Measurements from ENCODE around the gene TMEM234. TPM values are rescaled to one million over a fixed set of nuclear protein-coding genes. Genes with fewer than 3 reads are reported as not detected.
"Not testable (repeated sequence)": the region's sequence is repeated elsewhere in the genome, so short reads cannot be mapped to it uniquely, and the experiment has no call there.

Gene TMEM234
- 1 to 10 TPM; 8.1 to 8.9 TPM for total RNA-seq

DNA sequence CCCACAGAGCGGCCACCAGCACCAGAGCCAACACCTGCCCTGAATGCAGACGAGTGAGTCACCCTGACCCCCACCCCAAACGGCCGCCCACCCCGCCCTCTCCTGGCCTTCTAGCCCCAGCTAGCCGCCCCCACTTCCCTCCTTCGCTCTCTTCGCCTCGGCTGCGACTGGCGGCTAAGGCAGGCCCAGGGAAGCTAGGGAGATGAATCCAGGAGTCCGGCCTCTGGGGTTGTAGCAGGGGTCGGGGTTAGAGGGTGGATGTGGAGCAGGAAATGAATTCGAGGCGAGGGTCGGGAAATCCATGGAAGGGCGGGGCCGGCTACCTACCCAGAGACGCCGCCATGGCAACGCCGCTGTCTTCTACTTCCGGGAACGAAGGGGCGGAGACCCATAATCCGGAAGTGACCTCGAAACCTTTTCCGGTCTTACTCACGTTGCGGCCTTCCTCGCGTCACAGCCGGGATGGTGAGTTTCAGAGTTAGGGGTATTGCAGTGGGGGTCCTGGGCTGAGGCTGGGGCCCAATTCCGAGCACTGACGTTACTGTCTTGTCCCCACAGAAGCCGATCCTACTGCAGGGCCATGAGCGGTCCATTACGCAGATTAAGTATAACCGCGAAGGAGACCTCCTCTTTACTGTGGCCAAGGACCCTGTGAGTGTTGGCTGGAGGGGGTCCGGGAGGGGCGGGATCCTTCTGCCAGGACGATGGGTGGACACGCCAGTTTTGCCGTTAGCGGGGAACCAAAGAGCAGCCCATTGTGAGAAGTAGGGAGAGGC, at the start of gene TMEM234, which contains the start of gene EIF3I:
Gene TMEM234 (minus strand): TSS at position 374 of the 776 bp plus-strand sequence. CDS start 31 bp downstream, at position 343.
Gene EIF3I (plus strand): TSS at position 428 of the 776 bp plus-strand sequence. CDS start 35 bp downstream, at position 463.
- peak within 1 kb of the TSS; percentile 87 to 92 for H3K27ac ChIP-seq

DNA sequence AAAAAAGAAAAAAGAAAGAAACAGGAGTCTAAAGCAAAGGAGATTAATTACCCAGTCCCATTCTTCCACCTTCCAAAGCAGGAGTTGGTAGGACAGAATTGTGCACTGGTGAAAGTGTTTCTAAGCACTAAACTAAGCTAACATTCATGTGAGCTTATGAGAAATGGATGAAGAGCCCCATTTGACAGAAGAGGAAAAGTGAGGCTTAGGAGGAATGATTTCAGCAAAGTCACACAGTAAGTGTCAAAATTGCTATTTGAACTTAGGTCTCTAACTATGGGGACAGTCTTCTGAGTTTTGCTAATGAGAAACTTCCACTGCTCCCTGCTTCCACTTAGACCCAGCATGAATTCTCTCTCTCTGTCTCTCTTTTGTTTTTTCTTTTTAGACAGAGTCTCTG, 47.6 kb upstream of the TMEM234 start:
- no peak for DNase-seq (ENCODE audit: low spot score)
- H3K27ac ChIP-seq = no peak overlapping the region
- no peak overlapping the region for H3K4me3 ChIP-seq
- no peaks in the 10 kb centered on the region for H3K4me1 ChIP-seq
- TF ChIP-seq, protein P1, sequence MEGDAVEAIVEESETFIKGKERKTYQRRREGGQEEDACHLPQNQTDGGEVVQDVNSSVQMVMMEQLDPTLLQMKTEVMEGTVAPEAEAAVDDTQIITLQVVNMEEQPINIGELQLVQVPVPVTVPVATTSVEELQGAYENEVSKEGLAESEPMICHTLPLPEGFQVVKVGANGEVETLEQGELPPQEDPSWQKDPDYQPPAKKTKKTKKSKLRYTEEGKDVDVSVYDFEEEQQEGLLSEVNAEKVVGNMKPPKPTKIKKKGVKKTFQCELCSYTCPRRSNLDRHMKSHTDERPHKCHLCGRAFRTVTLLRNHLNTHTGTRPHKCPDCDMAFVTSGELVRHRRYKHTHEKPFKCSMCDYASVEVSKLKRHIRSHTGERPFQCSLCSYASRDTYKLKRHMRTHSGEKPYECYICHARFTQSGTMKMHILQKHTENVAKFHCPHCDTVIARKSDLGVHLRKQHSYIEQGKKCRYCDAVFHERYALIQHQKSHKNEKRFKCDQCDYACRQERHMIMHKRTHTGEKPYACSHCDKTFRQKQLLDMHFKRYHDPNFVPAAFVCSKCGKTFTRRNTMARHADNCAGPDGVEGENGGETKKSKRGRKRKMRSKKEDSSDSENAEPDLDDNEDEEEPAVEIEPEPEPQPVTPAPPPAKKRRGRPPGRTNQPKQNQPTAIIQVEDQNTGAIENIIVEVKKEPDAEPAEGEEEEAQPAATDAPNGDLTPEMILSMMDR (IDR thresholded peaks at IDR 0.05) = no peak
- no peaks in the 10 kb centered on the region for H3K36me3 ChIP-seq
- no peaks in the 10 kb centered on the region for H3K27me3 ChIP-seq
- H3K9me3 ChIP-seq = no peaks in the 10 kb centered on the region

More for the DNA sequence above, at the start of gene TMEM234, which contains the start of gene EIF3I:
- TF ChIP-seq, protein P1 (IDR thresholded peaks at IDR 0.05) = no peak
- H3K36me3 ChIP-seq = peaks cover 34% of the 10 kb centered on the region
- H3K4me3 ChIP-seq = peak within 1 kb of the TSS; percentile 75 to 96
- peak; percentile 96 for DNase-seq (ENCODE audit: low spot score)
- H3K4me1 ChIP-seq = peaks cover 0 to 32% of the 10 kb centered on the region in 2 donors
- H3K9me3 ChIP-seq = no peaks in the 10 kb centered on the region
- H3K27me3 ChIP-seq = no peaks in the 10 kb centered on the region

DNA sequence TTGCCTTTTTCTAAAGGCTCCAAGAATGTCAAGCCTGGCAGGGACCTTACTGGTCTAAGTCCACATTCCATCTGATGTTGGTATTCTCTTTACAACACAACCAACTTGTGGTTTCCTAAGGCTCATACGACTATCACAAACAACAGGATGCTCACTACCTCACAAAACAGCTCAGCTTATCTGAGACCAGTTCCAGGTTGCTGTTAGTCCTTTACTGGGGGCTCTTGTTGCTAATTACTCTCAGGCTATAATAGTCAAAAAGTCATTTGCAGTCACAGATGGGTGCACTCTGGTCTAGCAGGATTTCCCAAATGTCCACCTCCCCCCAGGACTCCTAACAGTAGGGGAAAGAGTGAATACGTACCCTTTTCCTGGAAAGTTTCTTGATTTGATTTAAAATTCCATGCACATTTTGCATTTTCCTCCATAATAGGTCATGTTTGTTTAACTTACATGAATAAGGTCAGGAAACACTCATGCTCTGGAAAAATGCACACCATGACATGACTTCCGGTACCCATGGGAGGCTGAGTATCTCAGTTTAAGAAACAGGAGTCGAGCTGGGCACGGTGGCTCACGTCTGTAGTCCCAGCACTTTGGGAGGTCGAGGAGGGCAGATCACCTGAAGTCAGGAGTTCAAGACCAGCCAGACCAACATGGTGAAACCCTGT, 44.9 kb upstream of the TMEM234 start:
- H3K9me3 ChIP-seq = no peaks in the 10 kb centered on the region
- H3K27me3 ChIP-seq = no peaks in the 10 kb centered on the region
- no peaks in the 10 kb centered on the region for H3K4me1 ChIP-seq
- H3K36me3 ChIP-seq = no peaks in the 10 kb centered on the region
- no peak overlapping the region for H3K4me3 ChIP-seq
- no peak for DNase-seq (ENCODE audit: low spot score)
- TF ChIP-seq, protein P1 (IDR thresholded peaks at IDR 0.05) = no peak
- no peak overlapping the region for H3K27ac ChIP-seq

DNA sequence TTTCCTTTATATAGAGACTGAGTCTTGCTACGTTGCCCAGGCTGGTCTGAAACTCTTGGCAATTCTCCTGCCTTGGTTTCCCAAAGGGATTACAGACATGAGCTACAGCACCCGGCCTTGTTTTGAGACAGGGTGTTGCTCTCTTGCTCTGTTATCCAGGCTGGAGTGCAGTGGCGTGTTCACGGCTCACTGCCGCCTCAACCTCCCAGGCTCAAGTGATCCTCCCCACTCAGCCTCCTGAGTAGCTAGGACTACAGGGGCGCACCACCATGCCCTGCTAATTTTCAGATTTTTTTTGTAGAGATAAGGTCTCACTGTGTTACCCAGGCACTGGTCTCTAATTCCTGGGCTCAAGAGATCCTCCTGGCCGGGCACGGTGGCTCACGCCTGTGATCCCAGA, 43.7 kb upstream of the TMEM234 start:
- no peak overlapping the region for H3K4me3 ChIP-seq
- no peak for DNase-seq (ENCODE audit: low spot score)
- no peaks in the 10 kb centered on the region for H3K27me3 ChIP-seq
- H3K36me3 ChIP-seq = no peaks in the 10 kb centered on the region
- H3K4me1 ChIP-seq = no peaks in the 10 kb centered on the region
- no peak overlapping the region for H3K27ac ChIP-seq
- H3K9me3 ChIP-seq = no peaks in the 10 kb centered on the region
- TF ChIP-seq, protein P1 (IDR thresholded peaks at IDR 0.05) = no peak

DNA sequence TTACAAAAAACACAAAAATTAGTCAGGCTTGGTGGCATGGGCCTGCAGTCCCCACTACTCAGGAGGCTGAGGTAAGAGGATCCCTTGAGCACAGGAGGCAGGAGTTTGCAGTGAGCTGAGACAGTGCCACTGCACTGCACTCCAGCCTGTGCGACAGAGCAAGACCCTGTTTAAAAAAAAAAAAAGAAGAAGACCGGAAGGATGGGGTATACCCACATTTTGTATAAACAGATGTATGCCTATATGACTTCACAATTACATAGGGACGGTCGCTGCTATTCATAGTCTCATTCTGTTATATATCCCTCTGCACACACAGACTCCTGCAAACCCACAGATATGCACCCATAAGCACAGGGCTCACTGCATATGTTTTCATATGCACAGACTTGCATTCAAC, 41.6 kb upstream of the TMEM234 start:
- TF ChIP-seq, protein P1 (IDR thresholded peaks at IDR 0.05) = no peak
- Histone ChIP-seq H3K9me3 (no peaks in the 10 kb centered on the region), H3K4me3 (no peak overlapping the region)

DNA sequence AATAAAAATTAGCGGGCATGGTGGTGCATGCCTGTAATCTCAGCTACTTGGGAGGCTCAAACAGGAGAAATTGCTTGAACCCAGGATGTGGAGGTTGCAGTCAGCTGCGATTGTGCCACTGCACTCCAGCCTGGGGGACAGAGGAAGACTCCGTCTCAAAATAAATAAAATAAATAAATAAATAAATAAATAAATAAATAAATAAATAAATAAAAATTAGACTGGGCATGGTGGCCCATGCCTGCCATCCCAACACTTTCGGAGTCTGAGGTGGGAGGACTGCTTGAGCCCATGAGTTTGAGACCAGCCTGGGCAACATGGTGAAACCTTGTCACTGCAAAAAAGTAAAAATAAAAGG, 41.1 kb upstream of the TMEM234 start:
- DNase-seq (ENCODE audit: low spot score); H3K27me3 ChIP-seq; H3K4me1 ChIP-seq; H3K4me3 ChIP-seq; H3K27ac ChIP-seq; H3K9me3 ChIP-seq; H3K36me3 ChIP-seq: not testable (repeated sequence)

More for the DNA sequence above, 41.6 kb upstream of the TMEM234 start:
- Histone ChIP-seq H3K36me3 (no peaks in the 10 kb centered on the region), H3K27ac (no peak overlapping the region), H3K27me3 (no peaks in the 10 kb centered on the region), H3K4me1 (no peaks in the 10 kb centered on the region)
- no peak for DNase-seq (ENCODE audit: low spot score)

All from right atrium auricular region (tissue), 2 donors.